Right lobe of liver (tissue), 4 donors: ENCODE measurements around the gene RHOJ.

Experiments
- CTCF ChIP-seq, 4 donors: fragments of 200-600 bp in 3 of 4; fragments of 450-650 bp in 1 of 4; IDR thresholded peaks; one replicate each; pipeline versions ENCODE4 v1.5.1 to v1.8.0; 2016 to 2022; ENCODE audit warnings: antibody characterized with exemption in 4 of 4, mild to moderate bottlenecking in 2 of 4
- POLR2A ChIP-seq: fragments of 450-650 bp; IDR thresholded peaks from one replicate; pipeline ENCODE4 v1.6.1; 2017; ENCODE audit warnings: antibody characterized with exemption, mild to moderate bottlenecking
- donor health status: DM: no; HTN: no; CAD: no.
- donor health status: DM: no; HTN: no; CAD: no.
- donor health status: DM: no; HTN: yes; CAD: no.

GRCh38 chr14:63276492-63277342 is 72.5 kb downstream of the RHOJ start:
- no peak for TF ChIP-seq POLR2A
- TF ChIP-seq CTCF (IDR thresholded peaks at IDR 0.05): peak; percentile 77 to 84 (median 78)
